ENCODE measurements around the gene RIPK3.
"Not testable (repeated sequence)": the region's sequence is repeated elsewhere in the genome, so short reads cannot be mapped to it uniquely, and the experiment has no call there.

The RIPK3 gene

GRCh38 chr14:24339284-24340151, at the start of gene RIPK3:
TSS of gene RIPK3 (minus strand) at chr14:24339991. CDS start at chr14:24339826, 165 bp downstream.
- DNase-seq, result no peak

DNA sequence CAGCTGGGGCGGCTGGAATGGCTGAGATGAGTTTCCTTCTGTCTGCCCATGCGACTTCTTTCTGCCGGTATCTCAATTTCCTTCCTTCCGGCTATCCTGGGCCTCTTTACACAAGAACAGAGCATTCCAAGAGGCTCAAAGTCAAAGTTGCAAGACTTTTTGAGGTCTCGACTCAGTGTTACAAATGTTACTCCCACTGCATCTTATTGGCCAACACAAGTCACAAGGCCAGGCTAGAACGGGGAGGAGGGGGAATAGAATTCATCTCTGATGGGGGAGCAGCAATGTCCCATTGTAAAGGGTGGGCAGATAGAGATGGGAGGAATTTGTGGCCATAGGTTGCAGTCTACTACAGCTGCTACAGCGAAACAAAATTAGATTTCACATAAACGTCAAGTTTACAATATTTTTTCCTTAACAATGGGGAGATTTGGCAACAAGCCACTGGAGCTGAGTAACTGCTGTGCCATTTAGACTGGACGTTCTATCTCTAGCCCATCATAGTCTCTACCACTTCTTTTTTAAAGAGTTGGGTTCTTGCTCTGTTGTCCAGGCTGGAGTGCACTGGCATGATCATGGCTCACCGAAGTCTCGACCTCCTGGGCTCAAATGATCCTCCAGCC, 49.5 kb upstream of the RIPK3 start:
- DNase-seq, result no peak

- DNase-seq, result no peak
These were observed 48.8 kb upstream of the RIPK3 start for GRCh38 chr14:24388474-24389179.

- not testable (repeated sequence) for DNase-seq
These were observed 47.8 kb upstream of the RIPK3 start for GRCh38 chr14:24387579-24387978.

GRCh38 chr14:24387009-24387345, 47.2 kb upstream of the RIPK3 start:
- no peak for DNase-seq

GRCh38 chr14:24385524-24385923, 45.7 kb upstream of the RIPK3 start:
- no peak for DNase-seq

DNA sequence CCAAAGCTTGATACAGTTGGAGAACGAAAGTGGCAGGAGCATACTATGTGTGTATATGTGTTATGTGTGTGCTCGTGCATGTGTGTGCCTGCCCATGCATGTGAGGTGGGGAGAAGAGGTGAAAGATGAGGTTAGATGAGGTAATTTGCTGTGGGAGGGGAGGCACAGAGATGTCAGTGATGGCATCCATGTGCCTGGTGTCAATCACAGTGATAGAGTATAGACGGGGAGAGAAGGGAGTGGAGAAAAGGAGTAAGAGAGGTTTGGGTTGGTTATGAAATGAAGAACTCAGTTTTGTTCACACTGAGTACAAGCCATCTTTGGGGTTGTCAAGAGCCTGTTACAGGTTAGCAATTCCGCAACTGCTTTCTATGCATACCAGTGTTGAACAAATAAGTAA, 44.4 kb upstream of the RIPK3 start:
- no peak for DNase-seq

- no peak for DNase-seq
These were observed 42.2 kb upstream of the RIPK3 start for GRCh38 chr14:24382064-24382371.

DNA sequence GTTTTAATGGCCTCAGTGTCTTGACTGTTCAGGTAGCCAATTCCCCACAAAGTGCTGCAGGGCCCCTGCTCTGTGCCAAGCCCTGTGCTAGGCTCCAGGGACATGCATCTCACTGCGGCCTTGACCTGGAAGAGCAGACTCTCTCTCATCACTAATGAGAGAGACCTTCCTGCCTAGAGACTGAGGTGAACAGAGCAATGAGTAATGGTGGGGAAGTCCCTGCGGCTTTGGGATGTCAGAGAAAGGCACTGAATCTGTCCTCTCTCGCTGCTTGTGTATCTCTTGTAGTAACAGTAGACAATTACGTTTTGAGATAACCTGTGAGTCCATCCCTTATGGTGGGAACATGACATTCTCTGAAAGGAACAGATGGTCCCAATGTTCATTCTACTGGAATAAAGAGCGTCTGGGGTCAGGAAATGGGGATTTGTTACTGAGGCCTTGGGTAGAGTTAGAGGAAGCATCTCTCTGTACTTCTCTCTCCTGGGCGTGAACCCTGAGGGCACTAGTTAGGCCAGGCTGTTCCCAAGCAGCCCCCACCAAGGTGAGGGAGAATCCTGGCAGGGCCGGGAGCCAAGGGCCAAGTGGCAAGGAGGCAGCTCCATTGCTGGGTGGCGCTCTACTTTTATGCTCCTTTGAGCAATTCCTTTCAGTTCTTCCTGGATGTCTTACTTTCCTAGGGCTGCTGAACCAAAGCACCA, 41.7 kb upstream of the RIPK3 start:
- no peak for DNase-seq

DNA sequence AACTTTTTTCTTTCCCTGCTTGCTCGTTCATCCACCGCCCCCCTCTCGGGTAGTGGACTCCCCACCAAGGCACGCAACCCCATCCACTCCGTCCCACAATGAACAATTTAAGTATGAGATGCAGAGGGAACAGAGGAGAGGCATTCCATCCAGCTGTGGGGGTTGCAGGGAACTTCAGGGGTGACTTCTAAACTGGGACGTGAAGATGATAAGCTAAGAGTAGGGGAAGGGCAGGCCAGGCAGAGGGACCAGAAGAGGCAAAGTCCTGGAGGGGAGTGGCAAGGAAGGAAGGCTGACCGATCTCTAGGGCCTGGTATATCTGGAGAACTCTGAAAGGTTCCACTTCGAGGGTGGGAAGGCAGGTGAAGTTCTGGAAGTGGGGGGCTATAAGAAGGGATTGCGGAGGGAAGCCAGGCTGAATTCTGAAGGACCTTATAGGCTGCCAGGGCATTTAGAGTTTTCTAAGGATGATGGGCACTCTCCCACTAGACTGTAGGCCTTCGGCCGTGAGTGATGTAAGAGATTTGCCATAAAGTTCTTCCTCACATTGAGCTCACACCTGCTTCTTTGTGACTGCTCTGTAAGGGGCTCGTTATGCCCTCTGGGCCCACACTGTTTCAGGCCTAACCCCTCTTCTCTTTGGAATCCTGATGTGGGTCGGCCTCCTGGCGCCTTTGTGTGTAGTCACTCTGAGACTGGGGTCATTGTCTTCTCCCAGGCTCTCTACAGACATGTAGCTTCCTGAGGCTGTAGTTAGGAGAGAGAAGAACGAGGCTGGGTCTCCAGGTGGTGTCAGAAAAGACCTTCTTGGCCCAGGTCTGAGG, 40.3 kb upstream of the RIPK3 start:
- DNase-seq, result no peak

DNA sequence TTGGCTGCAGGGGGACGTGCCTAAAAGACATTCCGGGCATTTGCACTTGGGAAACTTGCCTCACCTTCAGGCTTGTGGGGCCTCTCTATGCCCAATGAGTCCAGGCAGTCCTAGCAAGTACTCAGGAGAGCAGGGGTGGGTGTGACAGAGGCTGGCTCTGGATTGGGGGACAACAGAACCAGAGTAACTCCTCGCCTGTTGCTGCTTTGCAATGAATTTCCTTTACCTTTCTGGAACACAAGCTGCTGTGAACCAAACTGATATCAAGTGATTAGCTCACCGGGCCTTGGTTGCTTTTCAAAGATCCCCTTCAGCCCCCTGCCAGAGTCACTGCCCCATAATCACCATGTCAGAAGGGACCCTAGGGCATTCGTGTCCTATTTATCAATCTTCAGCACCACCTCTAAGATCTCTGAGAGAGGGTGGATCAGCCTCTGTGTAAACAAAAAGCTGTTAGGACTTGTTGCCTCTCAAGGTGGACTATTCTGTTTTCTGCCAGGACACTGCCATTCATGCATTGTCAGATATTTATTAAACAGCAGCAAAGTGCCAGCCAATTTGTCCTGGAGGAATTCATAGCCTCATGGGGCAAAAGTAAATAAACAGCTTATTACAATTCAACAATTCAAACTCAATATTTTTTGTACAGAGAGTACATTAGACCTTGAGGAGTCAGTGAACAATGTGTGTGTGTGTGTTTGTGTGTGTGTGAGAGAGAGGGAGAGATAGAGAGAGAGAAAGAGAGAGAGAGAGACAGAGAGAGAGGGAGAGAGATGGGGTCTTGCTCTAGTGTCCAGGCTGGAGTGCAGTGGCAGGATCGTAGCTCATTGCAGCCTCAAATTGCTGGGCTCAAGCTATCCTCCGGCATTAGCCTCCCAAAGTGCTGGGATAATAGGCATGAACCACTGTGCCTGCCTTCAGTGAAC, 39.5 kb upstream of the RIPK3 start:
- DNase-seq, result no peak

DNA sequence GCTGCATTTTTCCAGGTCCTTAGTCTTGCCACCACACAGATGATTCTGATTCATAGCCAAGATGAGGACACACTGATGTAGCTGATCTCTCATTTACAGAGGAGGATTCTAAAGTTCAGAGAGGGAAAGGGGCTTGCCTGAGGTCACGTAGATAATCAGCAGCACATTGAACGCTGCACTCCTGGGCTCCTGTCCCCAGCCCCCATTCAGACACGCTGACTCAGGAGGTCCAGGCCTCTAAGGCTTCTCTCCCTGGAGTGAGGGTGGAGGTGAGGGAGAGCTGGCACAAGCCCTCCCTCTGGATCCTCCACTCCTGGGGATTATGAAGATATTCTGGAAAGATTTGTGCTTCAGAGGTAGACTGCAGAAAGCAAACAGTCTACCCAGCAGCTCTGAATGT, 38.5 kb upstream of the RIPK3 start:
- DNase-seq, result no peak

DNA sequence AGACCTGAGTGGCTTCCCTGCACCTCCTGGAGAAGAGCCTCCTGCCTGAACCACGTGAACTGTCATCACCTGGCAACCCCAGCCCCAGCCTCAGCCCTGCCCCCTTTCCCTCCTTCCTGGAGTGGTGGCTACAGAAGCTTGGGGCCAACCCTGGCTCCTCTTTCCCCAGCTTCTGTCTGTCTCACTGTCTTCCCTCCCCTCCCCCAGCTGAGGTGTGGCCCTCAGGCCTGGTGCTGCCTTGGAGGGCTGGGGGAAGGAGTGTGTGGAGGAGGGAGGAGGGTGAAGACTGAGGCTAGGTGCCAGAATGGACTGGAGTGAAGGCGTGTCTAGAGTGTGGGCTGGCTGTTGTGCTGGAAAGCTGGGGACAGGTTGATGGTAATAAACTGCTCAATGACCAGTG, 37.9 kb upstream of the RIPK3 start:
- no peak for DNase-seq

DNA sequence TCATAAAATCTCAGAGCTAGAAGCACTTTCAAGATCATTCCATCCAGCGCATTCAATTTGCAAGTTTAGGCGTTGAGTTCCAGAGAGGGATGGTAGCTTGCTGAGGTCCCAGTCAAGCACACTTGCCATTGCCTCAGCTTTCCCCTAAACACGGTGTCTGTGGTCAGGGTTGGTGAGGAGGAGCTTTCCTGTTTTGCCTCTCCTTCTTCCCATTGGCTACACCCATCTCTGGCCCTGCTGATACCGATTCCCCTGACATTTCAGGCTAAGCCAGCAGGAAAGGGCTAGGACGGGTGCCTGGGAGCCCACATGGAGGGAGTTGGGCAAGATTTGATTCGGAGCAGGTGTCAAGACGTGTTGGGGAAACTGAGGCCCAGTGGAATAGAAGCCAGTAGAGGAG, 37.3 kb upstream of the RIPK3 start:
- DNase-seq, result no peak

GRCh38 chr14:24376448-24377070, 36.8 kb upstream of the RIPK3 start:
- no peak for DNase-seq

GRCh38 chr14:24372701-24373416, 33.1 kb upstream of the RIPK3 start:
- no peak for DNase-seq

DNA sequence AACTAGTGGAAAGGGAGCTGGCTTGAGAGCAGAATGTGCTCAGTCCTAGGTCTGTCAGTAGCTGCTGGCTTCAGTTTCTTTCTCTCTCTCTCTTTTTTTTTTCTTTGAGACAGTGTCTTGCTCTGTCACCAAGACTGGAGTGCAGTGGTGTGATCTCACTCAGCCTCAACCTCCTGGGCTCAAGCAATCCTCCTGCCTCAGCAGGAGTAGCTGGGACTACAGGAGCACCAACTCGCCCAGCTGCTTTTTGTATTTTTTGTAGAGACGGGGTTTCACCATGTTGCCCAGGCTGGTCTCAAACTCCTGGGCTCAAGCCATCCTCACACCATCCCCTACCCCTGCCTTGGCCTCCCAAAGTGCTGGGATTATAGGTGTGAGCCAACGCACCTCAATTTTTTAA, 31.8 kb upstream of the RIPK3 start:
- not testable (repeated sequence) for DNase-seq

DNA sequence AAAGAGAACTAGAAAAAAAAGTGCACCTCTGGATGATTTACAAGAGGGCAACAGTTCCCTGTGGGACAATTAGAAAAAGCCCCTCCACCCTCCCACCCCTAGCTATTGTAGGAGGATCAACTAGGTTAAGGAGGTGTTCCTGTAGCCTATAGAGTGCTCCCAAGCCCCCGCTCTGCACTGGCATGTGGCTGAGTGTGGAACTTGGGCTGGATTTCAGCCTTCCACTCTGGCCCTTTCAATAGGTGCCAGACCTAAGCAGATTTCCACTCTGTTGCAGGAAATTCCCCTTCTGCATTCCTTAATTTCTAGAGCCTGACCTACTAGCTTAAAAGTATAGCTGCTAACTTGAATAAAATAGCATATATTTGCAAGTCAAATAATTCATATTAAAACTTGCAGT, 31.0 kb upstream of the RIPK3 start:
- no peak for DNase-seq

DNA sequence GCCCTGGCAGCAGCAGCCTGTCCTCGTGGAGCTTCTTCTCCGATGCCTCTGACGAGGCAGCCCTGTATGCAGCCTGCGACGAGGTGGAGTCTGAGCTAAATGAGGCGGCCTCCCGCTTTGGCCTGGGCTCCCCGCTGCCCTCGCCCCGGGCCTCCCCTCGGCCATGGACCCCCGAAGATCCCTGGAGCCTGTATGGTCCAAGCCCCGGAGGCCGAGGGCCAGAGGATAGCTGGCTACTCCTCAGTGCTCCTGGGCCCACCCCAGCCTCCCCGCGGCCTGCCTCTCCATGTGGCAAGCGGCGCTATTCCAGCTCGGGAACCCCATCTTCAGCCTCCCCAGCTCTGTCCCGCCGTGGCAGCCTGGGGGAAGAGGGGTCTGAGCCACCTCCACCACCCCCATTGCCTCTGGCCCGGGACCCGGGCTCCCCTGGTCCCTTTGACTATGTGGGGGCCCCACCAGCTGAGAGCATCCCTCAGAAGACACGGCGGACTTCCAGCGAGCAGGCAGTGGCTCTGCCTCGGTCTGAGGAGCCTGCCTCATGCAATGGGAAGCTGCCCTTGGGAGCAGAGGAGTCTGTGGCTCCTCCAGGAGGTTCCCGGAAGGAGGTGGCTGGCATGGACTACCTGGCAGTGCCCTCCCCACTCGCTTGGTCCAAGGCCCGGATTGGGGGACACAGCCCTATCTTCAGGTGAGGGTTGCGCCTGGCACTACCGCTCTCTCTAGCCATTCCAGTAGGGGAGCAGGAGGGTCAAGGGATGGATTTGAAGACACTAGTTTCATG, 30.3 kb upstream of the RIPK3 start:
- no peak for DNase-seq

All from hippocampal formation (tissue), 2 donors.